CD4-positive, CD25-positive, alpha-beta regulatory T cell (primary cell): ENCODE results near the gene MPHOSPH9. TPM values are rescaled to one million over a fixed set of nuclear protein-coding genes. Genes with fewer than 3 reads are reported as not detected.
A peak's percentile ranks its signal among the peaks of the same experiment; 100 is the strongest.

Source experiments
- ATAC-seq, 2 donors: fragments of 150-1000 bp; cut with Tn5 transposase; one replicate each; pipeline ENCODE4 v1.10.0; 2021; ENCODE audit warnings: low read depth in 2 of 2, moderate number of reproducible peaks in 2 of 2, moderate library complexity in 1 of 2
- DNase-seq, 3 donors: peaks; one replicate each; pipeline versions ENCODE4 v3.0.0 to v3.0.0-alpha.2; 2012 to 2022; ENCODE audit warnings: mixed read lengths in 1 of 3
- H3K27ac ChIP-seq: one replicate; pipeline ENCODE4 v1.7.0; 2013; ENCODE audit warnings: mild to moderate bottlenecking, low read length; ENCODE audit not compliant: insufficient read depth, poor library complexity, severe bottlenecking
- H3K27me3 ChIP-seq: one replicate; pipeline ENCODE4 v1.7.0; 2013; ENCODE audit warnings: low read length; ENCODE audit not compliant: control insufficient read depth, insufficient read depth
- H3K36me3 ChIP-seq: one replicate; pipeline ENCODE4 v1.7.0; 2013; ENCODE audit warnings: mild to moderate bottlenecking, low read length, moderate library complexity; ENCODE audit not compliant: control insufficient read depth, insufficient read depth
- H3K4me1 ChIP-seq: 2 replicates; pipeline ENCODE4 v1.7.0; 2013; ENCODE audit warnings: mild to moderate bottlenecking, low read length; ENCODE audit not compliant: insufficient read depth, control insufficient read depth, poor library complexity, severe bottlenecking
- H3K4me3 ChIP-seq: one replicate; pipeline ENCODE4 v1.7.0; 2013; ENCODE audit warnings: low read depth, mild to moderate bottlenecking, low read length, moderate library complexity
- H3K9me3 ChIP-seq, 2 experiments: 1 replicate in 1 of 2; 2 replicates in 1 of 2; pipeline ENCODE4 v1.7.0; 2013; ENCODE audit warnings: low read length in 2 of 2, mild to moderate bottlenecking in 1 of 2, moderate library complexity in 1 of 2; ENCODE audit not compliant: control insufficient read depth in 2 of 2
- H3K27ac Mint-ChIP-seq, 3 donors: one replicate each; pipeline ENCODE4 v1.8.0; 2020 to 2022; ENCODE audit warnings: mild to moderate bottlenecking in 3 of 3, mixed read lengths in 3 of 3, moderate library complexity in 2 of 3
- H3K27me3 Mint-ChIP-seq: one replicate; pipeline ENCODE4 v1.8.0; 2022; ENCODE audit warnings: mild to moderate bottlenecking, mixed read lengths
- H3K36me3 Mint-ChIP-seq: one replicate; pipeline ENCODE4 v1.8.0; 2020; ENCODE audit warnings: mixed read lengths
- H3K4me1 Mint-ChIP-seq, 4 donors: one replicate each; pipeline ENCODE4 v1.8.0; 2020 to 2022; ENCODE audit warnings: mixed read lengths in 4 of 4, mild to moderate bottlenecking in 1 of 4
- H3K4me3 Mint-ChIP-seq, 4 donors: one replicate each; pipeline ENCODE4 v1.8.0; 2020 to 2022; ENCODE audit warnings: mild to moderate bottlenecking in 4 of 4, mixed read lengths in 4 of 4, moderate library complexity in 3 of 4
- H3K9me3 Mint-ChIP-seq, 7 donors: one replicate each; pipeline ENCODE4 v1.8.0; 2020 to 2022; ENCODE audit warnings: mixed read lengths in 7 of 7, mild to moderate bottlenecking in 3 of 7, moderate library complexity in 2 of 7
- polyA plus RNA-seq, 4 donors: library from polyadenylated mRNA; unstranded; fragments of 300-500 nt; fragmentation: Illumina TruSeq; gene quantifications; one replicate each; pipeline ENCODE4 v1.2.3, GENCODE V29; 2021
- total RNA-seq: library from RNA; stranded (reverse); gene quantifications from one replicate; pipeline ENCODE4 v1.2.3, GENCODE V29; 2022

The MPHOSPH9 gene
- total and polyA plus RNA-seq, 5 donors from 2014 or later, result 30.9 to 83.5 (median 48.2) TPM

DNA sequence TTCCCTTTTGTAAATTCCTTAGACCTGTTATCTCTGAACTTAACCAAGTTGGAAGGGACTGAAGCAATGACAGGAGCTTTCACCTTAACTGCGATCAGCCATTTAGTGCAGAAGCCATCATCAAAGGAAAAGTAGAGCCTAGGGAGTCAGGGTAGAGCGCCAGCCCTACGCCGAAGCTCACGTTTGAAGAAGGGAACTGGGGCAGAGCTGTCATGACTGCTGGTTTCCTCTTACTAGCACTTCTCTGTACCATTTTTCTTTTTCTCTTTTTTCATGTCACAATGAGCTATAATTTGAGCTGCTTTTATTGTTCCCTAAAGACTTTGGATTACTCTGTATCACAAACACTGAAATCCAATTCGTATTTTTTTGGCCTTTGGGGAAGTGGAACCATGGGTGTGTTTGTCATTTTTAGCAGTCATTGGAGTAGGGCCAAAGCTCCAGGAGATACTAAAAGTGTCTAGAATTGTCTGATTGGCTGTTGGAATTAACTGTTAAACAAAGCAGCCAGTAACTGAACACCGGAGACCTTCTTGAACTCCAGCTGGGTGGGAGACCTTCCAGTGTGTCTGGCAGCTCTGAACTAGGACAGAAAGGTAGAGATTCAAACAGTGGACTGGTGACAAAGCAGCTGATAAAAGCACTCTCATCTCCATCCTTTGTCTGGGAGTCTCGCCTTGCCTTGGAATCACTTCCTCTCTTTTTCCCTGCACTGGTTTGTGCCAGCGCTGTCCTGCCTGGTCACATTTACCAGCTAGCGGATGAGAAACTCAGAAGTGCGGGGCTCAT, 9.4 kb upstream of the MPHOSPH9 start:
- peaks cover 23% of the 10 kb centered on the region for H3K36me3 Mint-ChIP-seq
- peak overlapping the region; percentile 5 for H3K27ac ChIP-seq
- H3K4me3 Mint-ChIP-seq, result peak overlapping the region in 3 of 4 donors; percentile 48 to 63 (median 50)

DNA sequence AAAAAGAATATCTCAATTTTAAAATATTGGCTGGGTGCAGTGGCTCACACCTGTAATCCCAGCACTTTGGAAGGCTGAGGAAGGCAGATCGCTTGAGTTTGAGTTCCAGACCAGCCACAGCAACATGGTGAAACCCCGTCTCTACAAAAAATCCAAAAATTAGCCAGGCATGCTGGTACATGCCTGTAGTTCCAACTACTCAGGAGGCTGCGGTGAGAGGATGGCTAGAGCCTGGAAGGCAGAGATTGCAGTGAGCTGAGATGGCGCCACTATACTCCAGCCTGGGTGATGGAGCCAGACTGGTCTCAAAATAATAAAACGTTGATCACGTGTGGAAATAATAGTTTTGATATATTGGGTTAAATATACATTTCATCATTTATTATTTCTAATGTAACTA, 6.0 kb upstream of the MPHOSPH9 start:
- Histone ChIP-seq H3K4me3 (no peak overlapping the region), H3K4me1 (peaks cover 46% of the 10 kb centered on the region), H3K9me3 (no peaks in the 10 kb centered on the region), H3K36me3 (peaks cover 18% of the 10 kb centered on the region), H3K27ac (no peak overlapping the region), H3K27me3 (no peaks in the 10 kb centered on the region)
- Mint-ChIP-seq H3K27ac (peak overlapping the region in 2 of 3 donors; percentile 32 to 73), H3K9me3 (no peaks in the 10 kb centered on the region), H3K27me3 (no peaks in the 10 kb centered on the region), H3K4me1 (peaks cover 18 to 76% (median 40%) of the 10 kb centered on the region in 4 donors), H3K36me3 (peaks cover 13% of the 10 kb centered on the region), H3K4me3 (no peak overlapping the region)
- ATAC-seq (no peak), DNase-seq (no peak)

More for the DNA sequence above, 9.4 kb upstream of the MPHOSPH9 start:
- Mint-ChIP-seq H3K9me3 (no peaks in the 10 kb centered on the region), H3K4me1 (peaks cover 27 to 72% (median 43%) of the 10 kb centered on the region in 4 donors), H3K27me3 (no peaks in the 10 kb centered on the region), H3K27ac (peak overlapping the region; percentile 60 to 86 (median 80))
- DNase-seq (no peak), ATAC-seq (no peak)
- Histone ChIP-seq H3K4me1 (peaks cover 16% of the 10 kb centered on the region), H3K36me3 (peaks cover 21% of the 10 kb centered on the region), H3K4me3 (no peak overlapping the region), H3K27me3 (no peaks in the 10 kb centered on the region), H3K9me3 (no peaks in the 10 kb centered on the region)

DNA sequence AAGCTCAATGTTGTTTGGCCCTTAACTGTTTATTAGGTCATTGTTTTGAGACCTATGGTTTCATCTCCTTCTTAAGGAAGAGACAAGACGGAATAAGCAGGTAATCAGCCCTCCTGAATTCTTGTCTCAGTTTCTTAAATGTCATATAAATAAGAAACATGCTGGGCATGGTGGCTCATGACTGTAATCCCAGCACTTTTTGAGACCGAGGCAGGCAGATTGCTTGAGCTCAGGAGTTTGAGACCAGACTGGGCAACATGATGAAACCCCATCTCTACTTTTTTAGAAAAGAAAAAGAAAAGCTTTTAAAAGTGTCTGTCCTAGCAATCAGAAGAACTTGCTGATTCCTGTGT, 5.4 kb upstream of the MPHOSPH9 start:
- Mint-ChIP-seq H3K27ac (peak overlapping the region; percentile 48 to 82 (median 73)), H3K4me1 (peaks cover 18 to 76% (median 39%) of the 10 kb centered on the region in 4 donors), H3K4me3 (peak overlapping the region in 3 of 4 donors; percentile 43 to 87 (median 56)), H3K27me3 (no peaks in the 10 kb centered on the region), H3K36me3 (peaks cover 17% of the 10 kb centered on the region), H3K9me3 (no peaks in the 10 kb centered on the region)
- Histone ChIP-seq H3K4me1 (peaks cover 53% of the 10 kb centered on the region), H3K27me3 (no peaks in the 10 kb centered on the region), H3K4me3 (no peak overlapping the region), H3K27ac (peak overlapping the region; percentile 62), H3K36me3 (peaks cover 18% of the 10 kb centered on the region), H3K9me3 (no peaks in the 10 kb centered on the region)
- no peak for ATAC-seq
- DNase-seq, result no peak

DNA sequence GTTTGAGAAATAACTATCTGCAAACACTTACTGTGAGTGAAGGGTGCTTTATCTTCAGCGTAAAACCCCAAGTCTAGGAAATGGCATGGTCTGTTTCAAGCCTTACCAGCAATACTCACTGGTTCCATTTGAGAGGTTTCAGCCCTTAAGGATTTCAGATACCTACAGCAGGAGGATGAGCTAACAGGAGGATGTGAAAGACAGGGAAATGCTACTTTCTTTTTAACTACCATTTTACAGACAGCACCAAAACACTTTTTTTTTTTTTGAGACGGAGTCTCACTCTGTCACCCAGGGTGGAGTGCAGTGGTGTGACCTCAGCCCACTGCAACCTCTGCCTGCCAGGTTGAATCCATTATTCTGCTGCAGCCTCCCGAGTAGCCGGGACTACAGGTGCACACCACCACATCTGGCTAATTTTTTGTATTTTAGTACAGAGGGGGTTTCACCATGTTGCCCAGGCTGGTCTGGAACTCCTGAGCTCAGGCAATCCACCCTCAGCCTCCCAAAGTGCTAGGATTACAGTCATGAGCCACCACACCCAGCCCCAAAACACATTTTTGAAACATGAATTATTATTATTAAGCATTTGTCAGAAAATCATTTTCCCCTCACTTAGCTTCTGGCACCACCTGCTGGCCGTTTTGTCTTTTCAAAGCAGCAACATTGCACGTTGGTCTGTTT, 4.8 kb upstream of the MPHOSPH9 start:
- peak overlapping the region; percentile 53 to 82 (median 73) for H3K27ac Mint-ChIP-seq

DNA sequence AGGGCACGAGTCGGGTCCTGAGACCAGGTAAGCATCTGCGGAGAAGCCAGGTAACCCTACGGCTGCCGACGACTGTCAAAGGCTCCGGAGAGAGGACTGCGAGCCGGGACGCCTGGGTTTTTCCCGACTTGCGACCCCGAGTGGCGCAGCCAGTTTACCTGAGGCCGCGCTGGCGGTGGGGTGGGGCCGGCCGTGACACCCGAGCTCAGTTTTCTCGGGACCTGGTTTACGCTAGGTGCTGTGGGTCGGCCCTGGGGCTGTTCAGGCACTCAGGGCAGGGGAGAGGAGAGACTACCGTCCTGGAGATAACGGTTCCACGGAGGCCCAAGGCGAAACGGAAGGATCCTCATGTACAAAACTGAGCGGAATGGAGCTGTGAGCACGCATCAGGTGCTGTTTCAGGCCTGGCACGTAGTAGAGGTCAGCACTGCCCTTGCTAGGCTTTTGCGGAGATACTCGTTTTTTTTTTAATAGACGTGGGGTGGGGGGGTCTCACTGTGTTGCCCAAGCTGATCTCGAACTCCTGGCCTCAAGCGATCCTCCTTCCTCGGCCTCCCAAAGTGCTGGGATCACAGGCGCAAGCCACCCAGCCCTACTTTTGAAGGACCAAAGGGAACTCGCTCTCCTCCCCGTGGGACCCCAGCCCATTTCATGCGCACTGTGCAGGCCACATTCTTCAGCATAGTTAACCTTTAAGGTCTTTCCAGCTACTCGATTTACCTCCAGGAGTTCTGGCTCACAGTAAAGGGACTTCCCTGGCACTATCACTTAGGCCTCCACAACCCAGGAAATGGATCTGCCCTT, 766 bp upstream of the MPHOSPH9 start:
- Histone ChIP-seq H3K4me1 (peaks cover 86% of the 10 kb centered on the region), H3K9me3 (no peaks in the 10 kb centered on the region), H3K4me3 (peak overlapping the region; percentile 90), H3K27me3 (no peaks in the 10 kb centered on the region), H3K27ac (peak overlapping the region; percentile 93), H3K36me3 (no peaks in the 10 kb centered on the region)
- peak overlapping the region; percentile 96 to 100 (median 98) for H3K4me3 Mint-ChIP-seq
- ATAC-seq, result peak; percentile 1 to 5
- peaks cover 4% of the 10 kb centered on the region for H3K27me3 Mint-ChIP-seq
- peaks cover 0 to 2% (median 0%) of the 10 kb centered on the region in 7 donors for H3K9me3 Mint-ChIP-seq
- H3K27ac Mint-ChIP-seq, result peak overlapping the region; percentile 99 to 100 (median 100)
- peaks cover 11% of the 10 kb centered on the region for H3K36me3 Mint-ChIP-seq
- peaks cover 15 to 91% (median 54%) of the 10 kb centered on the region in 4 donors for H3K4me1 Mint-ChIP-seq
- DNase-seq, result peak in 1 of 3 donors; percentile 24

More for the DNA sequence above, 4.8 kb upstream of the MPHOSPH9 start:
- Histone ChIP-seq H3K4me3 (peak overlapping the region; percentile 60), H3K4me1 (peaks cover 53% of the 10 kb centered on the region), H3K27ac (peak overlapping the region; percentile 62), H3K36me3 (peaks cover 18% of the 10 kb centered on the region), H3K27me3 (no peaks in the 10 kb centered on the region), H3K9me3 (no peaks in the 10 kb centered on the region)
- Mint-ChIP-seq H3K9me3 (no peaks in the 10 kb centered on the region), H3K4me1 (peaks cover 18 to 80% (median 41%) of the 10 kb centered on the region in 4 donors), H3K27me3 (no peaks in the 10 kb centered on the region), H3K36me3 (peaks cover 21% of the 10 kb centered on the region), H3K4me3 (peak overlapping the region; percentile 56 to 87 (median 68))
- ATAC-seq (no peak), DNase-seq (peak; percentile 57 to 80 (median 65))

DNA sequence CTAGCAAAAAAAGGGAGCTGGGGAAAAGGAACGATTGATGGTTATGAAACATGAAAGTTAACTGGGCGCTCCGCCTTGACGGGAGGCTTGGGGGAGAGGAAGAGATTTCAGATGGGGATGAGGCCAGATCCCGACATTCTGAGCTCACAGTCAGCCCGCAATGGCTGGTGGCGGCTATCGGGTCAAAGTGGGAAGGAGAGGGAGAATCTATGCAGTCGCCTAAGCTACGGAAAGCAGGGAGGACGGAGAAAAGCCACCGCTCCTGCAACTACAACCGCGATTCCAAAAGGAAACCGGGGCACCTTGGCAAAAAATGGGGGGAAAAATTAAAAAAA, 502 bp downstream of the MPHOSPH9 start:
- no peak for DNase-seq

DNA sequence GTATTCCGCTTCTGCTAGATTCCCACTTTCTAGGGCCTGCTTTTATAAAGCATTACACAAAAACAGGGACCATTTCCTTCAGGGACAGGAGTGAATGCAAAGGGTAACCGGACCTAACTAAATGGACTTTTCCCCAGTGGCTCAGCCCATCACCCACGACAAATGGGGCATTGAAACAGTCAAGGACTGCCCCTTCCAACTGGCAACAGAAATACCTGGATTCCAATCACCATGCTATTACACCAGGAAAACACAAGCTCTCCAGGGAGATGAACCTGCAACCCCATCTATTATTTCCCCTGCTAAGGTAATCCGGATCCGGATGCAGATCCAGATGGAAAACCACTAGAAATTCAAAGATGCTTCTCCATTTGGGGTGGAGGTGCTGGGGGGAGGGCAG, 1.0 kb downstream of the MPHOSPH9 start:
- DNase-seq (no peak), ATAC-seq (no peak)
- peaks cover 4% of the 10 kb centered on the region for H3K27me3 Mint-ChIP-seq
- Histone ChIP-seq H3K27ac (peak overlapping the region; percentile 93), H3K36me3 (no peaks in the 10 kb centered on the region), H3K4me3 (peak overlapping the region; percentile 94), H3K4me1 (peaks cover 86% of the 10 kb centered on the region), H3K9me3 (no peaks in the 10 kb centered on the region), H3K27me3 (no peaks in the 10 kb centered on the region)
- peaks cover 11% of the 10 kb centered on the region for H3K36me3 Mint-ChIP-seq
- H3K4me1 Mint-ChIP-seq, result peaks cover 15 to 86% (median 54%) of the 10 kb centered on the region in 4 donors
- H3K27ac Mint-ChIP-seq, result peak overlapping the region; percentile 99 to 100 (median 100)
- peak overlapping the region; percentile 96 to 100 (median 98) for H3K4me3 Mint-ChIP-seq
- H3K9me3 Mint-ChIP-seq, result peaks cover 0 to 2% (median 0%) of the 10 kb centered on the region in 7 donors

More for the DNA sequence above, 502 bp downstream of the MPHOSPH9 start:
- peak overlapping the region; percentile 93 for H3K27ac ChIP-seq
- Mint-ChIP-seq H3K36me3 (peaks cover 11% of the 10 kb centered on the region), H3K27me3 (peaks cover 4% of the 10 kb centered on the region), H3K4me3 (peak overlapping the region; percentile 96 to 100 (median 98)), H3K4me1 (peaks cover 14 to 89% (median 57%) of the 10 kb centered on the region in 4 donors), H3K9me3 (peaks cover 0 to 2% (median 0%) of the 10 kb centered on the region in 7 donors), H3K27ac (peak overlapping the region; percentile 99 to 100 (median 100))
- H3K27me3 ChIP-seq, result no peaks in the 10 kb centered on the region
- H3K9me3 ChIP-seq, result no peaks in the 10 kb centered on the region
- no peaks in the 10 kb centered on the region for H3K36me3 ChIP-seq
- peaks cover 85% of the 10 kb centered on the region for H3K4me1 ChIP-seq
- peak overlapping the region; percentile 94 for H3K4me3 ChIP-seq
- ATAC-seq, result no peak
